Kidney (tissue), 14 donors: ENCODE results near the gene PDCD2. TPM values are rescaled to one million over a fixed set of nuclear protein-coding genes. Genes with fewer than 3 reads are reported as not detected.

Experiments
- DNase-seq, 5 donors: peaks; one replicate each; pipeline ENCODE4 v3.0.0-alpha.2; 2013 to 2020
- FAIRE-seq: peaks from 2 replicates; lab custom pipeline; 2012; peaks lifted over from hg19 to GRCh38; lab: Jason Lieb, UNC
- H3K27ac ChIP-seq, 2 donors: one replicate each; pipeline ENCODE4 v1.7.0; 2013; ENCODE audit warnings: low read depth in 2 of 2, low read length in 2 of 2, inconsistent platforms in 1 of 2
- H3K27me3 ChIP-seq: one replicate; pipeline ENCODE4 v1.7.1; 2013; ENCODE audit warnings: low read length, inconsistent platforms; ENCODE audit not compliant: control insufficient read depth, insufficient read depth
- H3K36me3 ChIP-seq, 3 donors: one replicate each; pipeline versions ENCODE4 v1.7.0 to v1.7.1; 2013; ENCODE audit warnings: low read length in 3 of 3, control low read depth in 1 of 3, inconsistent platforms in 1 of 3; ENCODE audit not compliant: insufficient read depth in 3 of 3, control insufficient read depth in 2 of 3
- H3K4me1 ChIP-seq, 3 donors: one replicate each; pipeline versions ENCODE4 v1.7.0 to v1.7.1; 2013; ENCODE audit warnings: low read length in 3 of 3, inconsistent platforms in 1 of 3, low read depth in 1 of 3; ENCODE audit not compliant: control insufficient read depth in 2 of 3, insufficient read depth in 2 of 3
- H3K4me3 ChIP-seq, 3 donors: one replicate each; pipeline versions ENCODE4 v1.7.0 to v1.8.1; 2013; ENCODE audit warnings: low read length in 3 of 3, control low read depth in 1 of 3, inconsistent platforms in 1 of 3
- H3K9ac ChIP-seq, 3 donors: one replicate each; pipeline versions ENCODE4 v1.7.0 to v1.7.1; 2013; ENCODE audit warnings: low read length in 3 of 3, control low read depth in 1 of 3, inconsistent platforms in 1 of 3
- H3K9me3 ChIP-seq, 3 donors: one replicate each; pipeline versions ENCODE4 v1.7.0 to v1.7.1; 2013; ENCODE audit warnings: low read length in 3 of 3, control low read depth in 1 of 3, inconsistent platforms in 1 of 3; ENCODE audit not compliant: control insufficient read depth in 2 of 3, insufficient read depth in 1 of 3
- CTCF ChIP-seq: IDR thresholded peaks from 3 replicates; pipeline ENCODE4 v1.5.1; 2012; ENCODE audit warnings: mild to moderate bottlenecking, moderate library complexity, borderline replicate concordance; ENCODE audit not compliant: insufficient read depth; ENCODE audit errors: extremely low read depth
- intact Hi-C: fragments of 100-400 bp; cut with DNase I; formaldehyde crosslinking; loops from one replicate; pipeline ENCODE4 v1.11.1; 2022
- polyA plus RNA-seq: library from polyadenylated mRNA; stranded (reverse); fragments of 350-450 nt; fragmentation: Illumina TruSeq; extraction: RNeasy Lipid Tissue Mini Kit (QIAGEN cat#74804); gene quantifications from one replicate; pipeline ENCODE4 v1.2.3, GENCODE V29; 2014; ENCODE audit warnings: low read depth, low replicate concordance; ENCODE audit not compliant: insufficient read depth
- total RNA-seq: library from RNA; stranded (reverse); fragmentation: NEBNext Ultra II Directional; extraction: Animal tissue kit (Norgen Biotek cat#: 25700); gene quantifications from one replicate; pipeline ENCODE4 v1.2.1, GENCODE V29; 2021
- donor health status: control.
- donor health status: control.
- donor health status: control.
- donor health status: control.
- donor health status: control.
- donor health status: DM: yes; HTN: yes; CAD: no.
- donor health status: Normal renal cell carcinoma (clear cell type).

PDCD2 gene
- total and polyA plus RNA-seq, 2 donors from 2014 or later, result 49.8 to 56.7 TPM

GRCh38 chr6:170552765-170553533 is 31.5 kb downstream of the PDCD2 start, which contains the start of gene PSMB1:
TSS of gene PSMB1 (minus strand) at chr6:170553307. CDS start at chr6:170553242, 65 bp downstream.
- FAIRE-seq (no peak), DNase-seq (peak; percentile 95 to 98 (median 97))
- H3K27me3 ChIP-seq, result no peaks in the 10 kb centered on the region
- H3K4me1 ChIP-seq, result peaks cover 7 to 29% (median 22%) of the 10 kb centered on the region in 3 donors
- H3K9ac ChIP-seq, result peak within 1 kb of the TSS; percentile 86 to 96 (median 87)
- H3K4me3 ChIP-seq, result peak within 1 kb of the TSS; percentile 92 to 100 (median 94)
- no peak for TF ChIP-seq CTCF
- intact Hi-C loops, result no loop called here
- H3K9me3 ChIP-seq, result no peaks in the 10 kb centered on the region
- peak within 1 kb of the TSS; percentile 95 to 96 for H3K27ac ChIP-seq
- H3K36me3 ChIP-seq, result peaks cover 0 to 9% (median 2%) of the 10 kb centered on the region in 3 donors

GRCh38 chr6:170545405-170545804 is 39.0 kb downstream of the PDCD2 start:
- FAIRE-seq (no peak), DNase-seq (no peak)
- H3K4me1 ChIP-seq, result peaks cover 0 to 7% (median 3%) of the 10 kb centered on the region in 3 donors
- no peaks in the 10 kb centered on the region for H3K9me3 ChIP-seq
- peaks cover 9 to 57% (median 43%) of the 10 kb centered on the region in 3 donors for H3K36me3 ChIP-seq
- intact Hi-C loops, result no loop called here
- TF ChIP-seq CTCF, result no peak
- H3K27ac ChIP-seq, result no peak overlapping the region
- no peak overlapping the region for H3K9ac ChIP-seq
- no peaks in the 10 kb centered on the region for H3K27me3 ChIP-seq
- H3K4me3 ChIP-seq, result no peak overlapping the region

GRCh38 chr6:170542031-170542719 is 42.3 kb downstream of the PDCD2 start:
- no peak overlapping the region for H3K4me3 ChIP-seq
- no peak for DNase-seq
- no peak overlapping the region for H3K9ac ChIP-seq
- no peaks in the 10 kb centered on the region for H3K9me3 ChIP-seq
- no peak for FAIRE-seq
- peaks cover 7 to 56% (median 53%) of the 10 kb centered on the region in 3 donors for H3K36me3 ChIP-seq
- H3K4me1 ChIP-seq, result no peaks in the 10 kb centered on the region
- TF ChIP-seq CTCF, result no peak
- intact Hi-C loops, result no loop called here
- H3K27me3 ChIP-seq, result no peaks in the 10 kb centered on the region
- H3K27ac ChIP-seq, result no peak overlapping the region
